Mammary microvascular endothelial cell (primary cell): ENCODE results near the gene ARHGAP30. TPM values are rescaled to one million over a fixed set of nuclear protein-coding genes. Genes with fewer than 3 reads are reported as not detected.

ENCODE experiments used
- total RNA-seq: library from RNA; depleted of rRNA; stranded (reverse); fragments of >200 nt; gene quantifications from 2 replicates; pipeline ENCODE4 v1.2.3, GENCODE V29; 2015

The ARHGAP30 gene, protein sequence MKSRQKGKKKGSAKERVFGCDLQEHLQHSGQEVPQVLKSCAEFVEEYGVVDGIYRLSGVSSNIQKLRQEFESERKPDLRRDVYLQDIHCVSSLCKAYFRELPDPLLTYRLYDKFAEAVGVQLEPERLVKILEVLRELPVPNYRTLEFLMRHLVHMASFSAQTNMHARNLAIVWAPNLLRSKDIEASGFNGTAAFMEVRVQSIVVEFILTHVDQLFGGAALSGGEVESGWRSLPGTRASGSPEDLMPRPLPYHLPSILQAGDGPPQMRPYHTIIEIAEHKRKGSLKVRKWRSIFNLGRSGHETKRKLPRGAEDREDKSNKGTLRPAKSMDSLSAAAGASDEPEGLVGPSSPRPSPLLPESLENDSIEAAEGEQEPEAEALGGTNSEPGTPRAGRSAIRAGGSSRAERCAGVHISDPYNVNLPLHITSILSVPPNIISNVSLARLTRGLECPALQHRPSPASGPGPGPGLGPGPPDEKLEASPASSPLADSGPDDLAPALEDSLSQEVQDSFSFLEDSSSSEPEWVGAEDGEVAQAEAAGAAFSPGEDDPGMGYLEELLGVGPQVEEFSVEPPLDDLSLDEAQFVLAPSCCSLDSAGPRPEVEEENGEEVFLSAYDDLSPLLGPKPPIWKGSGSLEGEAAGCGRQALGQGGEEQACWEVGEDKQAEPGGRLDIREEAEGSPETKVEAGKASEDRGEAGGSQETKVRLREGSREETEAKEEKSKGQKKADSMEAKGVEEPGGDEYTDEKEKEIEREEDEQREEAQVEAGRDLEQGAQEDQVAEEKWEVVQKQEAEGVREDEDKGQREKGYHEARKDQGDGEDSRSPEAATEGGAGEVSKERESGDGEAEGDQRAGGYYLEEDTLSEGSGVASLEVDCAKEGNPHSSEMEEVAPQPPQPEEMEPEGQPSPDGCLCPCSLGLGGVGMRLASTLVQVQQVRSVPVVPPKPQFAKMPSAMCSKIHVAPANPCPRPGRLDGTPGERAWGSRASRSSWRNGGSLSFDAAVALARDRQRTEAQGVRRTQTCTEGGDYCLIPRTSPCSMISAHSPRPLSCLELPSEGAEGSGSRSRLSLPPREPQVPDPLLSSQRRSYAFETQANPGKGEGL
- 0.13 and 0.20 TPM in 2 replicates for total RNA-seq

DNA sequence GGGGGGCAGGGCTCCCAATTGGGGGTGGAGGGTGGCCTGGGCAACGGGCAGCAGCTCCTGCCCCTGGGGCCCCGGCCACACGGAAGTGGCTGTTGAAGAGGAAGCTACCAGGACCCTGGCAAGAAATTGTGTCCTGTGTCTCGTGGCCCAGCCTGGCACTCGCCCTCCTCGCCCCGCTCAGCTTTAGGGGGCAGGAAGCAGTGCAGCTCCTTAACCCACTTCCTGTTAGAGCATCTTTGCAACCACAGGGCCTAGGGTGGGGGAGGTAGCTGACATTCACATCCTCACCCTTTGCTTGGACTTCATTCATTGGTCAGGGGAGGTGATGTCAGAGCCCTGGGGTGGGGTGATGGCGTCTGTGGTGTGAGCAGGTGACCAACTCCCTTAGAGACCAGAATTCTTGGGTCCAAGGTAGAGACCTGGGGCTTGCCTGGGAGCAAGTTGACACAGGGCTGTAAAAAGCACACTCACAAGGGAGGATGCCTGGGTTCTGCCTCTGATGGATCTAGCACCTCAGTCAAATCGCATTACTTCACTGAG, at the start of gene ARHGAP30:
Gene ARHGAP30, minus strand, starts transcription at position 161 of the 540 bp plus-strand sequence. CDS start 267 bp downstream, outside the sequence.

DNA sequence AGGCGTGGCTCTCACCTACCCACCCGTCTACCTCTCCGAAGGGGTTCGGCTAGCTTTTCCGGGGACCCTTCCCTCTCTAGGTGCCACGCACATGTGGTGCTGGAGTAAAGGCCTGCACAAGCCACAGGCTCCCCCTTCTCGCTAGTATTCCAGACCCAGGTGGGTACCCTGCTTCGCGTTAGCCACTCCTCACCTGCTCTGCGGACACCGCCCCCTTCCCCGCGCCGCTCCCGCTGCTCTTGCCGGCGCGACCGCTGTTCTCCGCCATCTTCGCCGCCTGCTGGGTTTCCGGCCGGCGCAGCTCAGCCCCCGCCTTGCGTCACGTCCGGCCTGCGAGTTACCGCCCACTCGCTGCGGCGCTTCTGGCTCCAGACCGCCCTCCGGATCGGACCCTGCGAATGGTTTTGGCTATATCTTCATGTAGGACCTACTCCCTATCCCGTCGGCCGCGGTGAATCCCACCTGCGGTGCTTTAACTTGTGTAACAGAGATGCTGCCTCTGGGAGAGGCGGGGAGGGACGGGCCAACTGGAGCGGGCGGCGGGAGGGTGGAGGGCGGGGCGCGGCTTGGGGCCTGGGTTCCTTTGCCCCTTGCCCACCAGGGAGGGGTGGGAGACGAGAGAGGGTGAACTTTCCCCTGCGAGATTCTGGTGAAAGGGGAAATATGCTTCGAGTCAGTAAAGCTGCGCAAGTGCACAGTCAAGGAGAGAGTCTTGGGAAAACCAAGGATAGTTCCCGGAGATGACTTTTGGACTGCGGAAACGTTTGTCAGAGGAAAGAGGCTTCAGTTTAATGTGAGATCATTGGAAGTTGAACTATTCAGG, 48.3 kb upstream of the ARHGAP30 start, which contains the start of the genes NIT1 and PFDN2:
Gene NIT1, plus strand, starts transcription at position 347 of the 823 bp plus-strand sequence. Its CDS starts 72 bp downstream, at position 419.
Gene PFDN2, minus strand, starts transcription at position 279 of the 823 bp plus-strand sequence. Its CDS starts 11 bp downstream, at position 268.

DNA sequence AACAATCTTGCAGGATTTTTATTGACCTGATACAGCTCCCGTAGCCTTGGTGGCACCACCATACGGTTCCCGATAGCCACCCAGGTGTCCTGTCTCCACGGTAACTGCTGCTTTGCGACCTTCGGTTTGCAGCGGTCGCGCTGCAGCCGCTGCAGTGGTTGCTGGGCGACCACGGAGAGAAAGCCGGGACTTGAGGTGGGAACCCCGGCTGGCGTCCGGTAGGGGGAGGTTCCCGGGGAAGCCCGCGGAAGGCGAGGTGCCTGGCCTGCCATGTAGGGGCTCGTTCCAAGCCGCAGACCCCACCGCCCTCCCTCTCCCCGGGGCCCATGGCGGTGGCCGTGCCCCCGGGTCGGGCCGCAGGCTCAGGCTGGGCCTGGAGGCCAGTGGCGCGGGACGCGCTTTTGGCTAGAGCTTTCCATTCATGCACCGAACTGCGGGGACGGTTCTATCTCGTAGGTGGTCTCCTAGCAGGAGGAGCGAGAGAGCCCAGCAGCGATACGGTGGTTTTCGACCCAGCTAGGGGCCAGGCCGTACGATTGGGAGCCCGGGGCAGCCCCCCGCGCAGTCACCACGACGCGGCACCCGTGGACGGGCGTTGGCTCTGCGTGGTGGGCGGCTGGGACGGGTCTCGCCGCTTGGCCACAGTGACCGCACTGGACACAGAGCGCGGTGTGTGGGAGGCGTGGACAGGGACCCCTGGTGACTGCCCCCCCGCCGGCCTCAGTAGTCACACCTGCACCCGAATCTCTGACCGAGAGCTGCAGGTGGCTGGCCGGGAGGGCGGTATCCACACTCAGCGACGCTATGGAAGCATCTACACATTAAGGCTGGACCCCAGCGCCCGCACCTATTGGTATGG, 28.7 kb upstream of the ARHGAP30 start, which contains the start of gene KLHDC9:
Gene KLHDC9, plus strand, starts transcription at position 152 of the 859 bp plus-strand sequence. Its CDS starts 175 bp downstream, at position 327.

DNA sequence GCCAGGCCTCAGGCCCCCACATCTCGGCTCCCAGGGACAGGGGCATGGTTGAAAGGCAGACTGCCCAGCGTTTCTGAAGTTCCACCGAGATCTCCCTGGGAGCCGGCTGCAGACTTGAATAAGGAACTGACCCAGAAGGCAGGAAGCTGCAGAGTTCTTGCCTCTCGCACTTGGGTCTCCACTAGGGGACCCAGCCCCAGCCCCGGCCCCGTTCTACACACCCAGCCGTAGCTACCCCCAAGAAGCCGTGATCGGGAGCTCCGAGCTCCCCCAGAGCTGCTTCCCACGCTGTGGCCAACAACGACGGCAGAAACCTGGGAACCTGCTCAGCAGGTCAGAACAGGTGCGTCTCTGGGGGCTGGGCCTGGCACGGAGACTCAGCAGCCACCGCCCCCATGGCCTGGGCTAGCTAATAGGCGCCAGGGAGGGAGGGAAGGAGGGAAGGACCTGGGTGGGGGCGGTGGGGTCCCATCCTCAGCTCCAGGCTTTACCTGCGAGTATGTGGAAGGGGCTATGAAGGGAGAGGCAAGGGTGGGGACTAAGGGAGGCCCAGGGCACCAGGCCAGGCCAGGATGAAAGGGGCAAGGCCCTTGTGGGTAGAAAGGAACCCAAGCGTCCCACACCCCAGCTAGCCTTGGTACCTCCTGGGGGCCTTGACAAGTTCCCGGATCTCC, 19.7 kb upstream of the ARHGAP30 start, which contains the start of gene NECTIN4:
Gene NECTIN4, minus strand, starts transcription at position 308 of the 674 bp plus-strand sequence. Its CDS starts 262 bp downstream, at position 46.

DNA sequence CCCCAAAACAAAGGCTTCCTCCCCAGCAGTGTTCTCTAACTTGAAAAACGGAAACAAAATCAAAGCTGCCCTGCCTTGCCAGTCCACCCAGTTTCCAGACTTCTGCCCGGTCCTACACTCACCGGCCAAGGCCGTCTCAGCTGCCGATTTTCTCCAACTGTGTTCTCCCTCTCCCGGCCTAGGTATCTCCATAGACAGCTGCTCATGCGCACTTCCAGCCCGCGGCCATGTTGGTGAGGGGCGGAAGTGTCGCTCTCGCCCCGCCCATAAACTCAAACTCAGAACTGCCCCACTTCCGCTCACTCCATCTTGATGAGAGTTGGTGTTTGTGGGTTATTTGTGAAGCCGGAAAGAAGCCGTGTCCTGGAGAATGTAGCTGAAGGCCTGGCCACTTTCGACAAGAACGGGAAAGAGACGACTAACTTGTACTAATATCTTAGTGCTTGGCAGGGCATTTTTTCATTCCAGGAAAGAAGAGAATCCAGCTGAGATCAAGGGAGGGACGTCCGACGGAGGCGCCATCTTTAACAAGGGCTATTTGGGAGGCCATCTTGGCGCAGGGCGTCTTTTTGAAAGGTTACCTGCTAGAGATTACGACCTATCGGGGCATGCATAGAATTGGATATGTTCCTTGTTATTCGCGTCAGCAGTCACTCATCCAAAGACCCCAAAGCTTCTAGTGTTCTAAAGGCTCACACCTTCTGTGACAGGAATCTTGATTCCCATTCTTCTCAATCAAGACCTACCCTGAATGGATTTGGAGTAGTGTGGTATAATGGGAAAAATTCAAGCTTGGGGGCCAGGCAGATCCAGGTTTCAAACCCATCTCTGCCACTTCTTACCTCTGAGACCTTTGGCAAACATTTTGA, 23.7 kb downstream of the ARHGAP30 start, which contains the start of gene USF1:
Gene USF1, minus strand, starts transcription at position 242 of the 869 bp plus-strand sequence. CDS start 2,702 bp downstream, outside the sequence.

DNA sequence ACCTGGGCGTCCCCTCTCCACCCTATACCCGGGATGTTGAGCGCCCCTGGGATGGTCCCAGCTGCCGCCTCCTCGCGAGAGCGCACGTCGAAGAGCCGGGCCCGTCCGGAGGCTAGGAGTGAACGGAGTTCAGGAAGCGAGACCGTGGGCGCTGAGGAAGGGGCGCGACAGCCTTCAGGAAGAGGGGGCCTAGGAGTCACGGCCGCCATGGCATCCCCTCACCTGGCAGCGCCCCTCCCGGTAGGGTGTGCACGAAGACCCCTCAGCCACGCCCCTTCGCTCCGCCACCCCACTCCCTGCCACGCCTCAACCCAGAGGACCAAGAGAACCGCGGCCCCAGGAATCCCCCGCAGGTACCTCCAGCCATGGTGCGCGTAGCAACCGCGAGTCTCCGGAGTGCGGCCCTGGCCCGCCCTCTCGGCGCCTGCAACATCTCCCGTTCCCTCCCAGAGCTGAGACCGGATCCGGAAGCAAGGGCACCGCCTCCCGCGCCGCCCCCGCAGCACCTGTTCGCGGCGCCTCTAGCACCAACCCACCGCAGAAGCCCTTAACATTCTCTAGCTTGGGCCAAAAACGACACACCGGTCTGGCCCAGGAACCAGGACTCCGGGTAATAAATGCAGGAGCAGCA, 31.1 kb downstream of the ARHGAP30 start, which contains the start of gene TSTD1:
Gene TSTD1, minus strand, starts transcription at position 442 of the 631 bp plus-strand sequence. Its CDS starts 75 bp downstream, at position 367.

DNA sequence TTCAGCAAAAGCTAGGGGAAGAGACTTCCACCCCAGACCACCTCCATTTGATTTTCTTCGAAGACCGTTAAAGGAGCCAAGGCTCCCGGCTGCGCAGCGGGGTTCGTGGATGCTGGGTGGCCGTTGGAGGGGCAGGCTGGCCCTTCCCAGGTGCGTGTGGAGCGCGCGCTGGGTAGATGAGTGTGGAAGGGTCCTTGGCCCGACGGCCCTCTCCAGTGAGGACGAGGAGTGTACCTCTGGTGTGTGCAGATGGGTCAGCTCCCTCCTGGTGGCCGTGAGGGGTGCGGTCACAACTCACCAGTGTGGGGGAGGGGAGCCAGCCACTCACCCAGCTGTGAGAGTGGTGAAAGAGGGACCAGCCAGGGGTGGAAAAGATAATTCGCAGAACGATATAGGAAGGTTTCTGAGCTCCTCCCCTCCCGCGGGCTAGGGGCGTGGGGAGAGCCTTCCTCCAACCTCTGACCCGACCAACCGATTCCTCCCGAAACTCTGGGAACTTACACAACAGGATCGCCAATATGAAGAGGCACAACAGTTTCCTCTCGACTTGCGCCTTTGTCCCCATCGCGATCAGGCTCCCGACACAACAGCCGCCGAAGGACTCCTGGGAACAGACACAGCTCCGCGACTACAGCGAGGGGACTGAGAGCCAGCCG, 49.1 kb downstream of the ARHGAP30 start, which contains the start of gene F11R:
Gene F11R, minus strand, starts transcription at position 644 of the 656 bp plus-strand sequence. Its CDS starts 79 bp downstream, at position 565.

Other genes with a start within 250 kb of the ARHGAP30 start
- gene CD244, start 207.0 kb downstream of the ARHGAP30 start, total RNA-seq = not detected in 2 replicates
- not detected in 2 replicates for gene ITLN1, start 184.7 kb downstream of the ARHGAP30 start, total RNA-seq
- not detected in 2 replicates for gene ITLN2, start 115.1 kb downstream of the ARHGAP30 start, total RNA-seq
- 67.0 and 77.2 TPM in 2 replicates for gene F11R, start 48.7 kb downstream of the ARHGAP30 start, total RNA-seq
- gene TSTD1, start 30.9 kb downstream of the ARHGAP30 start, total RNA-seq = 1.5 TPM in 1 of 2 replicates, not detected in the other
- gene USF1, start 23.9 kb downstream of the ARHGAP30 start, total RNA-seq = 59.0 and 59.1 TPM in 2 replicates
- gene NECTIN4, start 19.7 kb upstream of the ARHGAP30 start, total RNA-seq = 0.47 and 0.54 TPM in 2 replicates
- gene KLHDC9, start 28.5 kb upstream of the ARHGAP30 start, total RNA-seq = 1.1 and 2.6 TPM in 2 replicates
- gene PFDN2, start 48.1 kb upstream of the ARHGAP30 start, total RNA-seq = 63.7 and 71.8 TPM in 2 replicates
- 20.9 and 27.4 TPM in 2 replicates for gene NIT1, start 48.2 kb upstream of the ARHGAP30 start, total RNA-seq
- gene DEDD, start 62.8 kb upstream of the ARHGAP30 start, total RNA-seq = 19.4 and 31.8 TPM in 2 replicates
- gene UFC1, start 84.1 kb upstream of the ARHGAP30 start, total RNA-seq = 72.6 and 84.7 TPM in 2 replicates
- gene USP21, start 89.6 kb upstream of the ARHGAP30 start, total RNA-seq = 5.7 and 7.1 TPM in 2 replicates
- gene PPOX, start 96.5 kb upstream of the ARHGAP30 start, total RNA-seq = 10.7 and 12.0 TPM in 2 replicates
- 30.5 and 39.7 TPM in 2 replicates for gene B4GALT3, start 107.6 kb upstream of the ARHGAP30 start, total RNA-seq
- 26.7 and 28.6 TPM in 2 replicates for gene ADAMTS4, start 129.2 kb upstream of the ARHGAP30 start, total RNA-seq
- gene NDUFS2, start 132.5 kb upstream of the ARHGAP30 start, total RNA-seq = 102 and 119 TPM in 2 replicates
- gene FCER1G, start 145.4 kb upstream of the ARHGAP30 start, total RNA-seq = not detected in 2 replicates
- gene APOA2, start 153.7 kb upstream of the ARHGAP30 start, total RNA-seq = not detected in 2 replicates
- gene TOMM40L, start 156.2 kb upstream of the ARHGAP30 start, total RNA-seq = 21.1 and 22.1 TPM in 2 replicates
- gene NR1I3, start 168.3 kb upstream of the ARHGAP30 start, total RNA-seq = not detected in 2 replicates
- not detected in 2 replicates for gene PCP4L1, start 188.9 kb upstream of the ARHGAP30 start, total RNA-seq
- gene MPZ, start 240.1 kb upstream of the ARHGAP30 start, total RNA-seq = 1.8 and 2.1 TPM in 2 replicates
- 40.2 and 58.0 TPM in 2 replicates for gene SDHC, start 244.5 kb upstream of the ARHGAP30 start, total RNA-seq